ENCODE data around the gene USP31.

USP31 gene

GRCh38 chr16:23156946-23157460, 7.8 kb upstream of the USP31 start (continued):
- TF ChIP-seq ZNF8 (CRISPR knock-in tag; IDR thresholded peaks at IDR 0.05) (no peak), BACH2 (CRISPR knock-in tag; IDR thresholded peaks at IDR 0.05; ENCODE audit: borderline replicate concordance) (no peak), POU6F1 (CRISPR knock-in tag; IDR thresholded peaks at IDR 0.05; ENCODE audit: borderline replicate concordance, low read depth) (no peak), PPARA (CRISPR knock-in tag; IDR thresholded peaks at IDR 0.05; ENCODE audit: borderline replicate concordance) (no peak)

- no peak for TF ChIP-seq ZNF70 (CRISPR knock-in tag; IDR thresholded peaks at IDR 0.05)
- no peak for TF ChIP-seq ZNF8 (CRISPR knock-in tag; IDR thresholded peaks at IDR 0.05)
- TF ChIP-seq CSRNP3 (CRISPR knock-in tag; IDR thresholded peaks at IDR 0.05): no peak
- no peak for TF ChIP-seq ARNTL (CRISPR knock-in tag; IDR thresholded peaks at IDR 0.05; ENCODE audit: borderline replicate concordance, low read depth)
- no peak for TF ChIP-seq ESRRG (CRISPR knock-in tag; IDR thresholded peaks at IDR 0.05)
- no peak for ATAC-seq
Measured at GRCh38 chr16:23156110-23156509, 6.9 kb upstream of the USP31 start.

- TF ChIP-seq TCF4 (CRISPR knock-in tag; IDR thresholded peaks at IDR 0.05; ENCODE audit: borderline replicate concordance) (no peak), ZNF8 (CRISPR knock-in tag; IDR thresholded peaks at IDR 0.05) (no peak), OSR1 (CRISPR knock-in tag; IDR thresholded peaks at IDR 0.05) (no peak), ESRRG (CRISPR knock-in tag; IDR thresholded peaks at IDR 0.05) (no peak), BACH2 (CRISPR knock-in tag; IDR thresholded peaks at IDR 0.05; ENCODE audit: borderline replicate concordance) (no peak), TOX (CRISPR knock-in tag; IDR thresholded peaks at IDR 0.05; ENCODE audit: borderline replicate concordance) (no peak), ZFP30 (CRISPR knock-in tag; IDR thresholded peaks at IDR 0.05) (no peak), ZC3H10 (CRISPR knock-in tag; IDR thresholded peaks at IDR 0.05) (no peak), RARB (CRISPR knock-in tag; IDR thresholded peaks at IDR 0.05) (no peak), POU6F1 (CRISPR knock-in tag; IDR thresholded peaks at IDR 0.05; ENCODE audit: borderline replicate concordance, low read depth) (no peak), CSRNP3 (CRISPR knock-in tag; IDR thresholded peaks at IDR 0.05) (no peak)
- ATAC-seq: peak; percentile 74
Measured at GRCh38 chr16:23155445-23156049, 6.3 kb upstream of the USP31 start.

- TF ChIP-seq ESRRG (CRISPR knock-in tag; IDR thresholded peaks at IDR 0.05): no peak
- no peak for TF ChIP-seq TSHZ2 (CRISPR knock-in tag; IDR thresholded peaks at IDR 0.05)
- no peak for TF ChIP-seq ZNF70 (CRISPR knock-in tag; IDR thresholded peaks at IDR 0.05)
- no peak for ATAC-seq
Measured at GRCh38 chr16:23152386-23153178, 3.3 kb upstream of the USP31 start.

Measured in SK-N-SH treated with all-trans-retinoic acid at 6 μM for 48 hours (cell line).